ENCODE results near the gene PON1. TPM values are rescaled to one million over a fixed set of nuclear protein-coding genes. Genes with fewer than 3 reads are reported as not detected.

Gene PON1
- total RNA-seq, 1 donor from 2014 or later = not detected

GRCh38 chr7:95312561-95312960 lies 11.8 kb downstream of the PON1 start:
- Mint-ChIP-seq H3K27ac (no peak overlapping the region), H3K36me3 (ENCODE audit: low read depth) (no peaks in the 10 kb centered on the region), H3K4me3 (no peak overlapping the region), H3K9me3 (no peaks in the 10 kb centered on the region), H3K27me3 (no peaks in the 10 kb centered on the region), H3K4me1 (no peaks in the 10 kb centered on the region)
- intact Hi-C loops (cut with micrococcal nuclease) = no loop called here
- ATAC-seq (ENCODE audit: low read depth) = no peak
- ChIA-PET CTCF (no interaction called here), POLR2A (no interaction called here)
- TF ChIP-seq CTCF (IDR thresholded peaks at IDR 0.05) = no peak
- DNase-seq = no peak

GRCh38 chr7:95311389-95311788 lies 12.9 kb downstream of the PON1 start:
- no peak overlapping the region for H3K27ac Mint-ChIP-seq
- CTCF ChIA-PET = no interaction called here

GRCh38 chr7:95309951-95310350 lies 14.4 kb downstream of the PON1 start:
- H3K4me1 Mint-ChIP-seq = no peaks in the 10 kb centered on the region
- no peak overlapping the region for H3K27ac Mint-ChIP-seq
- POLR2A ChIA-PET = no interaction called here
- ATAC-seq (ENCODE audit: low read depth) = no peak
- H3K9me3 Mint-ChIP-seq = no peaks in the 10 kb centered on the region
- no peak for TF ChIP-seq CTCF (IDR thresholded peaks at IDR 0.05)
- CTCF ChIA-PET = no interaction called here
- DNase-seq = no peak
- no peak overlapping the region for H3K4me3 Mint-ChIP-seq
- no peaks in the 10 kb centered on the region for H3K36me3 Mint-ChIP-seq (ENCODE audit: low read depth)
- intact Hi-C loops (cut with micrococcal nuclease) = no loop called here
- peaks cover 4% of the 10 kb centered on the region for H3K27me3 Mint-ChIP-seq

More at GRCh38 chr7:95311389-95311788, 12.9 kb downstream of the PON1 start:
- Mint-ChIP-seq H3K9me3 (no peaks in the 10 kb centered on the region), H3K4me1 (no peaks in the 10 kb centered on the region), H3K27me3 (no peaks in the 10 kb centered on the region), H3K4me3 (no peak overlapping the region), H3K36me3 (ENCODE audit: low read depth) (no peaks in the 10 kb centered on the region)
- DNase-seq (no peak), ATAC-seq (ENCODE audit: low read depth) (no peak)
- POLR2A ChIA-PET = no interaction called here
- TF ChIP-seq CTCF (IDR thresholded peaks at IDR 0.05) = no peak
- intact Hi-C loops (cut with micrococcal nuclease) = no loop called here

GRCh38 chr7:95304990-95305389 lies 19.3 kb downstream of the PON1 start:
- H3K4me1 Mint-ChIP-seq = no peaks in the 10 kb centered on the region
- DNase-seq = no peak

More at GRCh38 chr7:95304990-95305389, 19.3 kb downstream of the PON1 start:
- no peaks in the 10 kb centered on the region for H3K36me3 Mint-ChIP-seq (ENCODE audit: low read depth)
- no peak for ATAC-seq (ENCODE audit: low read depth)
- POLR2A ChIA-PET = no interaction called here
- intact Hi-C loops (cut with micrococcal nuclease) = no loop called here
- no peaks in the 10 kb centered on the region for H3K9me3 Mint-ChIP-seq
- CTCF ChIA-PET = no interaction called here
- no peak overlapping the region for H3K27ac Mint-ChIP-seq
- TF ChIP-seq CTCF (IDR thresholded peaks at IDR 0.05) = no peak
- peaks cover 4% of the 10 kb centered on the region for H3K27me3 Mint-ChIP-seq
- no peak overlapping the region for H3K4me3 Mint-ChIP-seq
